Colon (tissue), 2 donors: ENCODE data around the gene RGL1.

Experiments used
- FAIRE-seq: peaks from 2 replicates; lab custom pipeline; 2012; peaks lifted over from hg19 to GRCh38; lab: Jason Lieb, UNC
- donor health status: control.
- donor health status: control.

RGL1 gene

DNA sequence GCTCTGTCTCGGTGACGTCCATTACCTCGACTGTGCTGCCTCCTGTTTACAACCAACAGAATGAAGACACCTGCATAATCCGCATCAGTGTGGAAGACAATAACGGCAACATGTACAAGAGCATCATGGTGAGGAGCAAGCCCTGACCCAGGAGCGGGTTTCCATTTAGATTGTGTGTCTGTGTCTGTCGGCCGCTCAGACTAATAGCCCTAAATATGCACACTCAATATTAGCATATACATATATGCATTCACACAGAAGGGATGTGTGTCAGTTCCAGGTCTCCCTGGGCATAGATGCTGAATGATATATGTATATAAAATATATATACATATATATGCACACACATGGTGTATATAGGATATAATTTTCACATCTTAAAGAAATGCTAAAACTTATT, 111.7 kb downstream of the RGL1 start:
- no peak for FAIRE-seq

DNA sequence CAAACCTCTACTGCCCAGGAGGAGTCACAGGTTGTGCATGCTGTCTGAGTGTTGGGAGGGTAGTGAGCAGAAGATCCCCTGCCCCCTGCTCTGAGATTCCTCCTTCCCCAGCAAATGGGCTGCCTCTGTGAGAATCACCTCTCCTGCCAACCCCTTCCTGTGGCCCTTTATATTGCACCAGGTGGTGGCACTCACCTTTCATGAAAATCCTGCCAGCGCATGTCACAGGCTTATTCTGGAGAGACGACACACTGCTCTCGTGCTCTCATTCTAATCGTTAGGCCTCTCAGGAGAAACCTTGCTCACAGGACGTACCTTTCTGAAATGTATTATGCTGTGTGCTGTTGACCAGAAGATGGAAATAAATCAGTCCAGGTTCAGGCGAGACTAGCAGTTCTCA, 113.7 kb downstream of the RGL1 start:
- FAIRE-seq: no peak

DNA sequence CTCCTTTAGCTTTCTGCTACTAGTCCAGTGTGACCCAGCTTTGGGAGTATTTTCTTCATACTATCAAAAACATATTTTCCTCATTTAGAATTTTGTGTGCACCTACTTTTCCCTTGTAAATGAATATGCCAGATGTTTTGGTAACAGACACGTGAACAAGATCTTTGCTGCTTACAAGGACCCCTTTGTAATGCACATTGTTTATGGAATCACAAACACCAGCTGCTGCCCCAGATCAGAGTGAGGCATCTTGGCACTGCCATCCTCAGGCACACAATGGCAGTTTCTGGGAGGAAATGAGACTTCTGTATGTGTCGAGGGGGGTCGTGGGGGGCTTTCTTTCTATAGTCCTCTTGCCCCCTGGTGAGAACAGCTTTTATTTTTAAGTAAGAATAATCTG, 115.7 kb downstream of the RGL1 start:
- no peak for FAIRE-seq

DNA sequence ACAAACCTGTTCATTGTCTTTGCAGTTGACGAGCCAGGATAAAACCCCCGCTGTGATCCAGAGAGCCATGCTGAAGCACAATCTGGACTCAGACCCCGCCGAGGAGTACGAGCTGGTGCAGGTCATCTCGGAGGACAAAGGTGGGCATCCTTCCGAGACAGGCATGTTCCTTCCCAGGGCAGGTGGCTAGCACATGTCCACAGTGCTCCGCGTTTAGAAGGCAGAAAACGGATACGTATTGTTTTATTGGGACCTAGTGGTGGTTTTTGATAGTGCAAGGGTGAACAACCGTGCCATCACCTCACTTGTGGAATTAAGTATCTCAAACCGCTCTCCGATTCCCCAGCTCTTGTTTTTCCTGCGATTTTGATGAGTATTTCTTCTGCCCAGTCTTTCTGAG, 117.3 kb downstream of the RGL1 start:
- FAIRE-seq: no peak

DNA sequence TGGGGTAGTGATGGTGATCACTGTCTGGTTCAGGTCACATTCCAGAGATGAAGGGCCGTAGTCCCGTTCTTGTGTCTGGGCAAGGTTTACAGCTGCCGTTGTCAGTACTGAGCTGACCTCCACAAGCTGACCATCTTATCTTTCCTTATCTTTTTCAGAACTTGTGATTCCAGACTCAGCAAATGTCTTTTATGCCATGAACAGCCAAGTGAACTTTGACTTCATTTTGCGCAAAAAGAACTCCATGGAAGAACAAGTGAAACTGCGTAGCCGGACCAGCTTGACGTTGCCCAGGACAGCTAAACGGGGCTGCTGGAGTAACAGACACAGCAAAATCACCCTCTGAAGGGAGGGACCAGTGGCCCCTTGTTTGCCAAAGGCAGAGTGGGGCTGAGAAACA, 121.0 kb downstream of the RGL1 start:
- no peak for FAIRE-seq

DNA sequence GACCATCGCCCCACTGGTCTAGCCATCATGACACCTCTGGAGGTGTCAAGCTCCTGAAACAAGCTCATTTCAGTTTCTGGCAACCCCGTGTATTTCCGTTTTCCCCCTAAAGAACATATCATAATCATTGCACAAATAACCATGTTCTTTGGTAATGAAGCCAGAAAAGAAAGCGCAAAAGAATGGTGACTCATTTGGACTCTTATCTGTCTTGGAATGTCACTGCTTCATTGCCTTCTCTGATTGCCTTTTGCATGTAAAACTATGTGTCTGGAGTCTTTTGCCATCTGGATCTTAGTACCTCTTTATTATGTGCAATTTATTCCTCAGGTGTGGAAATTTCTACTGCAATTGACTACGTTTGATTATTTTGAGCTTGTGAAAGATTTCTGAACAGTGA, 122.1 kb downstream of the RGL1 start:
- FAIRE-seq: no peak

DNA sequence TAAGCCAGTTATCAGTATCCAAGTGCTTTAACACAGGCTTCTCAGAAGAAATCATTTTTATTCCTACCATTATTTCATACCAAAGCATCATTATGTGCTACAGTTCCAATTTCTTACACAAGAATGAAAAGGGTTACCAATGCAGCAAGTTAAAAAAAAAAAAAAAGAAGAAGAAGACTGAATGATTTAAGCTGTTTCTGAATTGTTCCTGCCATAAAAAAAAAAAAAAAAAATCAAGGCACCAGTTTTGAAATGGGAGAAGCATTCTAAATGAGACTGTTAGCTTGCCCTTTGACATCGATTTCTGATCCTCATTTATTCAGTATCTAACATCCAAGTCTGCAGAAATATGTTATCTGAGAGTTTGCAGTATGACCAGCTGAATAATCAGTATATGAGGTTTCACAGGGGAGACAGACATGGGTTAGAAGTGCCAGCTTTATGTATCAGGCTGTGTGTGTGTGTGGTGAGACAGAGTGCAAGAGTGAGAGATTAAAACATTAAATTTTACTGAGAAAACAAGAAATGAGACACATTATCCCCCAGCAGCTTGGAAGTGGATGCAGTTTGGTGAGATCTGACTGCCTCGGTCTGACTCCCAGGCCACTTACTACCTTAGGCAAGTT, 126.8 kb downstream of the RGL1 start:
- no peak for FAIRE-seq

DNA sequence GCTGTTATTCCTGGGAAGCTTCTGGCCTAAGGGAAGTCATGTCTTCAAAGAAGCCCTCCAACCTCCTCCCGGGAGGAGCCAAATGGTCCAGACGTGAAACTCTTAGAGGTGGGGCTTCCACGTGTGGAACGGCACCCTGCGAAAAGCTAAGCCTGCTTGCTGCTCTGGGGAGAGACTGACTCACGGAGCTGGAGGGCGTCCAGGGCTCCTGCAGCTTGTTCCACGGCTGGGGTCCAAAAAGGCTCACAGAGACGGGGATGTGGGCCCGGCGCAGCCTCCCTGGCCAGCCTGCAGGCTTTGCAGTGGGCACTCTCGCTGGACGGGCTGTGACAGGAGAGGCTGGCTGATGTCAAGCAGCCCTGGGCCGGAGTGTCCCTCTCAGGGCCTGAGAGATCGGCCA, 127.5 kb downstream of the RGL1 start:
- no peak for FAIRE-seq

DNA sequence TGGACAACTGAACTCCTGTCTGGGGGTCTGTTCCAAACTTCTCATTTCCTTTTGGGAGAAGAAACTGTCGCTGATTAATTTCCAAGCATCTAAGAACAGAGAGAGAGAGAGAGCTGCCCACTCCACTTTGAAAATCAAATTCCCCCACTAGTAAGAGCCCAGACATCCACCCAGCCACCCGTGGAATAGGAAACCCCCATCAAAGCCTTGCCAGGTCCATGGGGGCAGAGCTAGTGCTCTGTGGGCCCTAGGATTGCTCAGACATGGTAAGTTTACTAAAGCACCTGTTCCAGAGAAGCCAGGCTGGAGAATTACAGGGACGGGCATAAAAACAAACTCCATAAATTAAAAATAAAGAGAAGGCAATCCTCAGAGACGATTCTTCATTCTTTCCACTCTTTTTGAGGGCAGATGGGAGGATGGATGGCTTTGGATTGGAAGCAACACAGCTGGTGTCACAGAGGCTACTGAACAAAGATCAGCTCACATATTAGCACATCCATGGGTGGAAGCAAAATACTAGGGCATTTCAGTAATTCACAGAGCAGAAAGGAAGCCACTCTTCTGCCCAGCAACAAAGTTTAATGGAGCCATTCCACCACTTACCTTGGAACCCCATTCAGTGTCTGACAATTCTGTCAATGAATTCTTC, 128.7 kb downstream of the RGL1 start:
- no peak for FAIRE-seq

DNA sequence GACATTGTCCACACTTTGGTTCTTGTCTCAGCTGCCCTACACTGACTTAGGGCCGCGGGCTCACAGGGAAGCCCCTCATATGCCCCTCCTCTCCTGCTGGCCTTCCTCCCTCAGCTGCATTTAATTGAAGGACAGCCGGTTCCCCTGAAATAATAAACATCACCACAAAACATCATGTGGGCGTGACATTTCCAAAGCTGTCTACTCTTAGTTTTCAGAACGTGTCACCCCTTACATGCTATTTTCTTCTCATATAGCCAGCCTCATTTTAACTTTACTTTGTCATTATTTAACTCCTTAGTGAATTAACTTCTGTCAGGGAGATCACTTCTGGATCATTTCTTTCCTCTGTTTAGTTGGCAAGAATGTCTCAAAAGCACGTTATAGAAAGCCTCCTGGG, 129.4 kb downstream of the RGL1 start:
- FAIRE-seq: no peak

DNA sequence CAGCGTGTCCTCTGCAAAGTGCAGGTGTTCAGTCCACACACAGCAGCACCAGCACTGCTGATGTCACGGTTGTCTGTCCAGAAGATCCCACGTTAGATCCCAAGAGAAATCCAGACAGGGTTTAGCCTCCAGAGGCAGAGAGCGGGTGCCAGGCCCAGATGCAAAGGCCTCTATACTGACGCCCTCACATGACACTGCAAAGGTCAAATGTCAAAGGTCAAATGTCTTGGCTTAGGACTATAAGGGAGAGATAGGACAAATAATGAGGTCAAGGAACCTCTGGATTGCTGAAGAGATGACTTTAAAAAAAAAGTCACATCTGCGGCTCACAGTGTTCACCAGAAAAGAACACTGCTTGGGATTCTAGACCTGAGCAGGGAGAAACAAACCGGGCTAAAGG, 131.1 kb downstream of the RGL1 start:
- FAIRE-seq: no peak

DNA sequence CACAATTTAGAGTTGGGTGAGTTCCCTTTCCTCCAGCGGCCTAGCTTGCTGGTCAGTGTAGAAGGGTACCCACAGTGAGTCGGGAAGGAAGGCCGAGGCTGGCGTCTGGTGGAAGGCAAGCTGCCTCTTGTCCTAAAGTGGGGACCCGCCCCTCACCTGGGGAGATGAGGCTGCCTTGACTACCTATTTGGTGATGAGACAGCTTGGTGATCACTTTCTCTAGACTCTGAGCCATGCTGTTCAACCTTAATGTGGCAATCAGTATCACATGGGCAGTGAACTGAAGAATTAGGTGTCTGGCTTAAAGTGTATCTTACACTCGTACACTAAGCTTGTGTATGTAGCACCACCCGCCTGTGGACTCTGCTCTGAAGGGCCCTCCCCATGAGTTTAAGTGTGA, 131.9 kb downstream of the RGL1 start:
- no peak for FAIRE-seq

DNA sequence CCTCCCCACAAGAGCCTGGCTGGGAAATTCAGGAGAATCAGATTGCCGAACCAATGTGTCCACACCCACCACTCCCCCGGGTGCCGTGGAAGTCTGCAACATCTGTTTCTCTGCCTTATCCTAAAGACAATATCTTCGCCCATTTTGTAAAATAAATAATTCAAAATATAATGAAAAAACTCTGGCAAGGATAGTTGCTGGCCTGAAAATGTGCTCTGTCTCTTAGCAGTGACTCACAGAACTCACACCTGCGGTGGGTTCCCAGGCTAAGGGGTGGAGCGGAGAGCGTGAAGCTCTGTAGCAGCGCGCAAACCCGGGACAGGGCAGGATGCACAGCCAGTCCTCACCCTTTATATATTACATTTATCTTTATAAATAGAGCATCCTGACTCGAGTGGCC, 132.7 kb downstream of the RGL1 start:
- no peak for FAIRE-seq

DNA sequence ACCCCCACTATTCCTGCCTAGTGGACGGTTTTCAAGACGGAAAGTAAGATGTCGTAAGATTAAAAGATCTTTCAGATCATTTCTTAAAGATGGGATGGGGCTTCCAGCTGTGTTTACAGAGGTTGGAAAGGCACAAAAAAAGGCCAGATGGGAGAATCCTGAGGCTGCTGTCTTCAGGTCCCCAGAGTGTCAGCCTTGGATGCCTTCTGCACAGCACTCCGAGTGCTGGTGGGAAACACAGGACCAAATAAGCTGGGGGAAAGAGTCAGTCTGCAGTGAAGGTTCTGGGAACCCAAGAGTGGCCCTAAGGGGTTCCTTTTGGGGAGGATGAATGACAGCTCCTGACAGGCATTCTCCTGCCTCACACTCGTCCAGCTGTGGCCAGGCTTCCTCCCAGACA, 136.1 kb downstream of the RGL1 start:
- FAIRE-seq: no peak

DNA sequence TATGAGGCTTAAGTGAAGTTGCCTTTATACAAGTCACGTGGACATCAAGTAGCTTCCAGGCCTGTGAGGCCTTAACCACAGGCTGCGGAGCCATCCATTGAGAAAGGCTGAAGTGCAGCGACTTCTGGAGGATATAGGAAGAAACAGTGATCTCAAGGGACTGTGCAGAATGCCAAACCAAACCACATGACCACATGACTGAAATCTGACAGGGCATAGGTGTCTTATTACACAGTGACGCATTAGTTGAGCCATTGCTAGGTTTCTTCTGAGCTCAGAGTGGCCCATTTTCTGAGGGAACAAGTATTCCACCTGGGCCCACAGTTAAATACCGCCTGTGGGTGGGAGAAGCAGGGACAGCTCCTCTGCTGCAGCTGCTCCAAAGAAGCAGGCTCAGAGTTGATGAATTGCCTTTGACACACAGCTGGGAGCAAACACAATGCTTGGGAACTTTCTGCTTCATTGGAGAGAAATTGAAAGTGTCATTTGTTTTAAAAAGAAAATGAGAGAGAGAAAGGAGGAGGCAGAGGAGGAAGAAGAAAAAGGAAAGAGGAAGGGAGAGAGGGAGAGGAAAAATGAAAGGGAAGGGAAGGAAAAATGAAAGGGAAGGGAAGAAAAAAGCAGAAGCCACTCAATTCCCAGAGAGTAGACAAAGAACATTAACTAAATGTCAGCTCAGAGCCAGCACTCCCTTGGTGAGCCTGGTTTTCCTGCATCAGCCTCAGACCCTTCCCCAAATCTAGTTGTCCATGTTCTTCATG, 138.2 kb downstream of the RGL1 start:
- FAIRE-seq: no peak

DNA sequence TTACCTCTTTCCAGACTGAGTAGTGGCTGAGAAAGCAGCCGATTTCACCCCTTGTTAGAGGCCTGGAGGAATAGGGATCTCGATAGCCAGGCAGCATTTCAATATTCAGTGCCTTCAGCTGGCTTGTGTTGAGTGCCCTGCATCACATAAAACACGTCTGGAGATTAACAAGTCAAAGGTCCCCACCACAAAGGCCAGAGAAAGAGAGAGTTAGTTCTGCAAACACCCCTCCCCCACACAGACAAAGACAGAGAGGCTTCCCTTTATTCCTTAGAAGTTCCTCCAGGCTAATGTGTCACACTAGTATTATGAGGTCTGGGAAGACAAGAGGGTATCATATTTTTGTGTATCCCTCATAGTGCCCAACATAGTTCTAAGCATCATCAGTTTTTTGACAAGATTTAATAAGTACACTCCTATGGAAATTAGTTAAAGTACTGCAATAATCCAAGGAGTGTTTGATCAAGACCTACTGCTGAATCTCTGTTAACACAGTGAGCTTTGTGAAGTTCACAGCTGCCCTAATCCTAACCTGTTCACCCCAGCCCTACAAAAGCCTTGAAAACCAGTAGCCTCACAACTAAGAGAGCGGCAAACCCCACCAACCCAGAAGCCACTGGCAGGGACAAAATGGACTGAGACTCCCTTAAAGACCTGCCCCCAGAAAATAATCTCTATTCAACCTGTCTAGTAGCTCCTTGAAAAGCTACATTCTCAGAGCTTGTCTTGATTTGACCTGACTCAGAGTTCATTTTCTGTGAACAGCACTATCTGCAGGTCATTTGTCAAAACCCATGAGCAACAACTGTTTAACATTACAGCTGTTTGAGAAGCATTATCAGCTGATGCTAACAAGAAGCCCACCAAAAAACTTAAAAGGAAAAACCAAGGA, 140.8 kb downstream of the RGL1 start:
- no peak for FAIRE-seq

DNA sequence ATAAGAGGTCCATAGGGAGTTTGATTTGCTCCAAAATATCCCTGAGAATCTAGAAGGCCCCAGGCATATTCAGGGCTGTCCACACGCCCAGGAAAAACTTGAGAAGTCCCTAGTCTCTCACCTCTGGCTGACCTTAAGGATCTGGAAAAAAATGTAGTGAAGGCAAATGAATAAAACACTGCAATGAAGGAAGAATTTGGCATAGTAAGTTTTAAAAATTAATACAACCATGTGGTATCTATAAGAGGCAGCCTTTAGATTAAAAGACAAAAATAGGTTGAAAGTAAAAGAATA, 141.3 kb downstream of the RGL1 start:
- no peak for FAIRE-seq

DNA sequence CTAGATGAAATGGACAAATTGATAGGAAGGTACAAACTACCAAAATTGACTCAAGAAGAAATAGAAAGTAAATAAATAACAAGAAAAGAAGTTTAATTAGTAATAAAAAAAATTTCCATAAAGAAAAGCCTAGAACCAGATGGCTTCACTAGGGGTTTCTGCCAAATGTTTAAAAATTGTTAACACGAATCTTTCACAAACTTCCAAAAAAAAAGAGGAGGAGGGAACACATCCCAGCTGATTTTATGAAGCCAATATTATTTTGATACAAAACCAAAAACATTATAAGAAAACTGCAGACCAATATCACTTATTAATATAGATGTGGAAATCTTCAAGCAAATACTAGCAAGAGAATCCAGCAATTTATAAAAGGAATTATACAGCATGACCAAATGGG, 143.1 kb downstream of the RGL1 start:
- FAIRE-seq: no peak

DNA sequence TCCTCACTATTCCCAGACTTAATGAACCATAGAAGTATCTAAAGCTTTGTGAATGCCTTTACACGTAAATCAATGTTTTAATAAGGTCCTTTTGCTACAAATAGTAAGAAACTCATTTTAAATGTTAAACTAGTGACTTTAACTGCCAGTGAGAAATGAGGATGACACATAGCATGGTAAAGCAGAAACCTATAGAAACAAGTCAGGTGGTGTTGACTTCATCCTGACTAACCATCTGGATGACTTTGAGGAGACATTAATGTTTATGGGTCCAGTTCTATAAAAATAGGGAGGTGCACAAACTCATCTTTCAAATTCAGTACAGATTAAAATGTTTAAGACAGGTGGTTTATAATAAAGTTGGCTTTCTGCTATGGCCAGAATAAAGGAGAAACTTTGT, 147.2 kb downstream of the RGL1 start:
- FAIRE-seq: no peak

DNA sequence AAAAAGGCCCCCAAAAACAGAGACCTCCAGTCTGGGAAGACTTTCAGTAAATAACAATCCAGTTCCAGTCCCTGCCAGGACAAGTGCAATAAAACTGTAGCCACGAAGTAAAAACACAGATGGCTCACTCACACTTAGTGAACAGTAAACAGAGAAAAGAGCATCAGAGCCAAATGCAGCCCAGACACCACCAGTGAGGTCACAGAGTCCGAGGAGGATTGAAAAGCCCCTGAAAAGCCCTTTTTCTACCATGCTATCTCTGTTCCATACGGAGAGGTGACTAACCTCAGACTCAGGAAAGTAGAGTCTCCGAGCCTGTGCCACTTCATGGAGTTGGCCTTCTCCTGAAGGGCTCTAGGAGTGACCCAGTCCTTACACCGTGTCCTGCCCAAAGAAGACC, 148.1 kb downstream of the RGL1 start:
- FAIRE-seq: no peak

DNA sequence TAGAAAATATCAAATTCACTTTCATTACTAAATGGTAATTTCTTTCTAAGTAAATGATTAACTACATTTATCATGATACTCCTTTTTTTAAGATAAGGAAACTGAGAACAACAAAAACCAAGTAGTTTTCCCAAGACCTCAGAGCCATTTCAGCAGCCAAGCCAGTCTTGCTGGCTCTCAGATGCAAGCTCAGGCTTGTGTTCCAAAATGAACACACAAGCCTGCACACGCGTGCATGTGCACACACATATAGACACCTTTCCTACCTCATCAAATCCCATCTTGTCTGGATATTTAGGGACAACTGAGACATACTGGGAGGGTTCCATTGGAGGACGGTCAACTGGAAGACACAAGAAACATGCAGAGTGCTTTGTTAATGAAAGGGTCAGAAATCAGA, 149.6 kb downstream of the RGL1 start:
- FAIRE-seq: no peak

DNA sequence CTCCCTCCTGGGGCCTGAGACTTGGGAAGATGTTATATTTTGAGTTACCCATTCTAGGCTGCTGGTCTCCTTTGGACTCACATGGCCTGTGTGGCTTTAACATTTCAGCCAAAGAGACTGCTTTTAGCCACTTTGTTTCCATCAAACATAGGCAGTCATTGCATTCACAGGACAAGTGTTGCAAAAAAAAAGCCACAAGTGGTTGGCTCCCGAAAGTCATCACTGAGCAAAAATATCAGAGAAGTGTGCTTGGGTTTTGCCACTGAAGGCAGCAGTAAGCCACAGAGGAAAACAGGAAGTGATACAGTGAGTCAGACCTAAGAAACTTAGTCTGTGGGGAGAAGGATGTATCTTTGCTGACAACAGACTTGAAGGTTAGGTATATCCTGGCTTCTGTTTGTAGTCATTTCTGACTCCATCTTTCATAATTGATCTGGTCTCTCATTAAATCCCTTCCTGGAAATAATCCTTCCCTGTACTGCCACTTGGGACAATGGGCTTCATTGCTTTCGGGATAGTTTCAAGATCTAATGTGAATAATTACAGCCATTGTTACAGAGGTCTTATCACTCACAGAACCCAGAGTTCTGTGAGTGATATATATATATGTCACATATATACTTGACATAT, 151.8 kb downstream of the RGL1 start:
- no peak for FAIRE-seq
